Keratinocyte (primary cell): ENCODE measurements around the gene SYT11. TPM values are rescaled to one million over a fixed set of nuclear protein-coding genes. Genes with fewer than 3 reads are reported as not detected.

ENCODE experiments used
- DNase-seq: peaks from one replicate; pipeline ENCODE4 v3.0.0-alpha.2; 2011; ENCODE audit warnings: low read depth, missing footprints, low spot score
- FAIRE-seq: peaks from 2 replicates; lab custom pipeline; 2011; peaks lifted over from hg19 to GRCh38; lab: Jason Lieb, UNC
- H2AFZ ChIP-seq: 2 replicates; pipeline ENCODE4 v1.6.0; 2012; ENCODE audit warnings: low read length, control low read depth, inconsistent platforms; ENCODE audit not compliant: control insufficient read depth
- H3K27ac ChIP-seq: 2 replicates; pipeline ENCODE4 v1.5.1; 2011; ENCODE audit warnings: low read length; ENCODE audit not compliant: control insufficient read depth, insufficient read depth
- H3K27me3 ChIP-seq: 3 replicates; pipeline ENCODE4 v1.6.0; 2011; ENCODE audit warnings: low read length; ENCODE audit not compliant: control insufficient read depth, insufficient read depth; ENCODE audit errors: extremely low read depth
- H3K36me3 ChIP-seq, 2 experiments: 2 replicates in 1 of 2; 3 replicates in 1 of 2; pipeline ENCODE4 v1.5.1; 2011; ENCODE audit warnings: low read length in 2 of 2, mild to moderate bottlenecking in 1 of 2; ENCODE audit not compliant: control insufficient read depth in 2 of 2, insufficient read depth in 2 of 2; ENCODE audit errors: extremely low read depth in 1 of 2
- H3K4me1 ChIP-seq: 3 replicates; pipeline ENCODE4 v1.5.1; 2011; ENCODE audit warnings: low read length; ENCODE audit not compliant: control insufficient read depth, insufficient read depth; ENCODE audit errors: extremely low read depth
- H3K4me2 ChIP-seq: 3 replicates; pipeline ENCODE4 v1.6.0; 2011; ENCODE audit warnings: low read depth, low read length; ENCODE audit not compliant: control insufficient read depth, insufficient read depth; ENCODE audit errors: extremely low read depth
- H3K4me3 ChIP-seq, 3 experiments: fragments of 200-600 bp in 1 of 3; sonication (generic) in 1 of 3; 2 replicates in 2 of 3; 3 replicates in 1 of 3; pipeline ENCODE4 v1.5.1; 2011 to 2016; ENCODE audit warnings: low read length in 3 of 3, mild to moderate bottlenecking in 3 of 3, control low read depth in 2 of 3, inconsistent platforms in 1 of 3, low read depth in 1 of 3, mixed read lengths in 1 of 3, mixed run types in 1 of 3, moderate library complexity in 1 of 3; ENCODE audit not compliant: control insufficient read depth in 2 of 3, insufficient read depth in 2 of 3; ENCODE audit errors: extremely low read depth in 1 of 3
- H3K79me2 ChIP-seq: 2 replicates; pipeline ENCODE4 v1.6.0; 2012; ENCODE audit warnings: low read length; ENCODE audit not compliant: control insufficient read depth, insufficient read depth
- H3K9ac ChIP-seq: 3 replicates; pipeline ENCODE4 v1.6.0; 2011; ENCODE audit warnings: low read length; ENCODE audit not compliant: control insufficient read depth, insufficient read depth; ENCODE audit errors: extremely low read depth
- H3K9me1 ChIP-seq: 3 replicates; pipeline ENCODE4 v1.6.0; 2011; ENCODE audit warnings: low read length; ENCODE audit not compliant: control insufficient read depth, insufficient read depth; ENCODE audit errors: extremely low read depth
- H3K9me3 ChIP-seq: 2 replicates; pipeline ENCODE4 v1.5.1; 2012; ENCODE audit warnings: low read depth, low read length; ENCODE audit not compliant: control insufficient read depth
- H4K20me1 ChIP-seq: 3 replicates; pipeline ENCODE4 v1.6.0; 2011; ENCODE audit warnings: low read length; ENCODE audit not compliant: control insufficient read depth, insufficient read depth; ENCODE audit errors: extremely low read depth
- CTCF ChIP-seq, 3 experiments: IDR thresholded peaks in 1 of 3; conservative IDR thresholded peaks in 1 of 3; optimal IDR thresholded peaks in 1 of 3; 2 replicates in 2 of 3; 3 replicates in 1 of 3; pipeline versions ENCODE3 to v1.5.1; 2011; ENCODE audit warnings: low read length in 3 of 3, mild to moderate bottlenecking in 3 of 3, moderate library complexity in 2 of 3, control low read depth in 1 of 3, inconsistent platforms in 1 of 3; ENCODE audit not compliant: insufficient read depth in 2 of 3; ENCODE audit errors: extremely low read depth in 1 of 3
- EZH2 ChIP-seq: IDR thresholded peaks from one replicate; pipeline ENCODE4 v1.6.1; 2012; ENCODE audit warnings: inconsistent platforms, mild to moderate bottlenecking, low read length, moderate library complexity
- dilution Hi-C: fragments of 300-500 bp; cut with MboI; formaldehyde crosslinking; loops from one replicate; pipeline ENCODE4 v1.7.0; 2020; ENCODE audit warnings: low sequenced_read_pairs; ENCODE audit not compliant: extremely low pct_ligation_motif_present
- polyA plus RNA-seq, 5 experiments: library from polyadenylated mRNA; depleted of rRNA in 3 of 5; stranded (reverse) in 3 of 5; stranded (forward) in 1 of 5; unstranded in 1 of 5; fragments of >200 nt; gene quantifications; 1 replicate in 1 of 5; 2 replicates in 3 of 5; 3 replicates in 1 of 5; pipeline versions ENCODE4 v1.2.1 to v1.2.3, GENCODE V29; 2011 to 2012; ENCODE audit warnings: missing spikeins in 2 of 5, low read depth in 1 of 5, low replicate concordance in 1 of 5

SYT11 gene
- polyA plus RNA-seq, 1 donor (not counting 4 experiments of a cell fraction or from before 2014, with no cell fraction given): 0.08 TPM

GRCh38 chr1:155897746-155898145 lies 38.4 kb downstream of the SYT11 start:
- Histone ChIP-seq H3K36me3 (peaks cover 12 to 16% of the 10 kb centered on the region in 2 experiments), H3K4me1 (peaks cover 15% of the 10 kb centered on the region), H2AFZ (no peak overlapping the region), H3K4me2 (no peak overlapping the region), H3K9me1 (no peaks in the 10 kb centered on the region), H3K27me3 (no peaks in the 10 kb centered on the region), H4K20me1 (no peaks in the 10 kb centered on the region), H3K79me2 (no peaks in the 10 kb centered on the region), H3K27ac (no peak overlapping the region), H3K4me3 (no peak overlapping the region), H3K9me3 (no peaks in the 10 kb centered on the region), H3K9ac (no peak overlapping the region)
- TF ChIP-seq EZH2 (no peak), CTCF (optimal IDR thresholded peaks at IDR 0.05 in 1 of 3, IDR thresholded peaks at IDR 0.05 in 1 of 3, conservative IDR thresholded peaks at IDR 0.05 in 1 of 3; ENCODE audit: extremely low read depth in 1 of 3, insufficient read depth in 2 of 3, low read length in 3 of 3) (no peak)
- FAIRE-seq (no peak), DNase-seq (no peak)
- dilution Hi-C loops: no loop called here

- DNase-seq: no peak
- no peaks in the 10 kb centered on the region for H3K79me2 ChIP-seq
- no peak for TF ChIP-seq CTCF (optimal IDR thresholded peaks at IDR 0.05 in 1 of 3, IDR thresholded peaks at IDR 0.05 in 1 of 3, conservative IDR thresholded peaks at IDR 0.05 in 1 of 3; ENCODE audit: extremely low read depth in 1 of 3, insufficient read depth in 2 of 3, low read length in 3 of 3)
- H3K9me3 ChIP-seq: no peaks in the 10 kb centered on the region
- H3K36me3 ChIP-seq: peaks cover 15 to 22% of the 10 kb centered on the region in 2 experiments
- H3K4me1 ChIP-seq: peaks cover 3% of the 10 kb centered on the region
- H4K20me1 ChIP-seq: no peaks in the 10 kb centered on the region
- no peak overlapping the region for H3K27ac ChIP-seq
- no peaks in the 10 kb centered on the region for H3K27me3 ChIP-seq
- dilution Hi-C loops: no loop called here
- no peak overlapping the region for H3K4me3 ChIP-seq
- H3K4me2 ChIP-seq: no peak overlapping the region
- H2AFZ ChIP-seq: no peak overlapping the region
- H3K9ac ChIP-seq: no peak overlapping the region
- H3K9me1 ChIP-seq: no peaks in the 10 kb centered on the region
- FAIRE-seq: no peak
Observed at GRCh38 chr1:155898888-155899287, 39.5 kb downstream of the SYT11 start.
